GM12891 (cell line): ENCODE data around the gene IQCN.
A peak's percentile ranks its signal among the peaks of the same experiment; 100 is the strongest.

Experiments
- PAX5 ChIP-seq: IDR thresholded peaks from 2 replicates; pipeline ENCODE4 v1.6.1; 2011; ENCODE audit warnings: low read length, moderate library complexity, mild to moderate bottlenecking; ENCODE audit not compliant: insufficient read depth, severe bottlenecking
- POLR2A ChIP-seq: IDR thresholded peaks from 2 replicates; pipeline ENCODE4 v1.6.1; 2011; ENCODE audit warnings: low read depth, low read length, control low read depth
- POLR2AphosphoS5 ChIP-seq: IDR thresholded peaks from 2 replicates; pipeline ENCODE4 v1.6.1; 2011; ENCODE audit warnings: low read depth, low read length, control low read depth
- POU2F2 ChIP-seq: IDR thresholded peaks from 2 replicates; pipeline ENCODE4 v1.6.1; 2011; ENCODE audit warnings: low read depth, mild to moderate bottlenecking, control low read depth, low read length, moderate library complexity
- SPI1 ChIP-seq: IDR thresholded peaks from 2 replicates; pipeline ENCODE4 v1.6.1; 2011; ENCODE audit warnings: low read depth, low read length, control low read depth
- TAF1 ChIP-seq: IDR thresholded peaks from 2 replicates; pipeline ENCODE4 v1.6.1; 2011; ENCODE audit warnings: low read depth, low read length, control low read depth

GRCh38 chr19:18322318-18322758 is 48.1 kb upstream of the IQCN start:
- TF ChIP-seq POLR2A (no peak; the same call in 1 of the 2 replicates), POLR2AphosphoS5 (peak; percentile 1; the same call in 1 of the 2 replicates), TAF1 (no peak), PAX5 (no peak), POU2F2 (no peak), SPI1 (no peak)
